DOHH2 (cell line): ENCODE measurements around the gene STARD13.

Source experiments
- H3F3A ChIP-seq: fragments of 200-600 bp; sonication (generic), shearing (Covaris generic); 2 replicates; pipeline ENCODE4 v1.6.0; 2016; ENCODE audit warnings: antibody characterized with exemption, mild to moderate bottlenecking; ENCODE audit not compliant: control insufficient read depth, insufficient read depth
- H3K27ac ChIP-seq: fragments of 200-600 bp; sonication (generic); 2 replicates; pipeline ENCODE4 v1.5.1; 2014; ENCODE audit warnings: low read depth, mild to moderate bottlenecking, low read length, moderate library complexity
- H3K27me3 ChIP-seq: fragments of 200-600 bp; sonication (generic); 2 replicates; pipeline ENCODE4 v1.6.1; 2014; ENCODE audit warnings: mild to moderate bottlenecking, low read length, mixed read lengths; ENCODE audit not compliant: control insufficient read depth
- H3K36me3 ChIP-seq: fragments of 200-600 bp; sonication (generic); 2 replicates; pipeline ENCODE4 v1.6.1; 2014; ENCODE audit warnings: mild to moderate bottlenecking, low read length, moderate library complexity, mixed read lengths; ENCODE audit not compliant: control insufficient read depth
- H3K4me1 ChIP-seq: fragments of 200-600 bp; sonication (generic); 2 replicates; pipeline ENCODE4 v1.6.1; 2014; ENCODE audit warnings: mild to moderate bottlenecking, low read length, mixed read lengths; ENCODE audit not compliant: control insufficient read depth
- H3K4me2 ChIP-seq: fragments of 200-600 bp; sonication (generic); 2 replicates; pipeline ENCODE4 v1.6.0; 2014; ENCODE audit warnings: mild to moderate bottlenecking, low read length, moderate library complexity
- H3K4me3 ChIP-seq: fragments of 200-600 bp; sonication (generic); 2 replicates; pipeline ENCODE4 v1.5.1; 2014; ENCODE audit warnings: mild to moderate bottlenecking, low read length, mixed read lengths
- H3K79me2 ChIP-seq: fragments of 200-600 bp; sonication (generic); 2 replicates; pipeline ENCODE4 v1.6.1; 2014; ENCODE audit warnings: mild to moderate bottlenecking, low read length, mixed read lengths; ENCODE audit not compliant: control insufficient read depth
- H3K9me2 ChIP-seq: fragments of 200-600 bp; sonication (generic); replicated peaks from 2 replicates; pipeline ENCODE4 v1.6.1; 2014; ENCODE audit warnings: mild to moderate bottlenecking, low read length, mixed read lengths; ENCODE audit not compliant: control insufficient read depth
- H3K9me3 ChIP-seq: fragments of 200-600 bp; sonication (generic); 2 replicates; pipeline ENCODE4 v1.6.1; 2014; ENCODE audit warnings: antibody characterized with exemption, low read length, mixed read lengths; ENCODE audit not compliant: control insufficient read depth, insufficient read depth
- H4K20me1 ChIP-seq: fragments of 200-600 bp; sonication (generic); 2 replicates; pipeline ENCODE4 v1.6.0; 2014; ENCODE audit warnings: low read depth, mild to moderate bottlenecking, antibody characterized with exemption, low read length, moderate library complexity; ENCODE audit not compliant: control insufficient read depth, insufficient read depth
- EZH2phosphoT487 ChIP-seq: fragments of 200-600 bp; sonication (generic); IDR thresholded peaks from 2 replicates; pipeline ENCODE4 v1.6.1; 2017; ENCODE audit warnings: borderline replicate concordance, mild to moderate bottlenecking, antibody characterized with exemption, low read length, moderate library complexity, mixed read lengths
- TF ChIP-seq, protein P1 (sequence below): fragments of 200-600 bp; sonication (generic); IDR thresholded peaks from one replicate; pipeline ENCODE4 v1.5.1; 2014; ENCODE audit warnings: antibody characterized with exemption, mild to moderate bottlenecking, low read depth, low read length; ENCODE audit not compliant: poor library complexity, severe bottlenecking

Gene STARD13

DNA sequence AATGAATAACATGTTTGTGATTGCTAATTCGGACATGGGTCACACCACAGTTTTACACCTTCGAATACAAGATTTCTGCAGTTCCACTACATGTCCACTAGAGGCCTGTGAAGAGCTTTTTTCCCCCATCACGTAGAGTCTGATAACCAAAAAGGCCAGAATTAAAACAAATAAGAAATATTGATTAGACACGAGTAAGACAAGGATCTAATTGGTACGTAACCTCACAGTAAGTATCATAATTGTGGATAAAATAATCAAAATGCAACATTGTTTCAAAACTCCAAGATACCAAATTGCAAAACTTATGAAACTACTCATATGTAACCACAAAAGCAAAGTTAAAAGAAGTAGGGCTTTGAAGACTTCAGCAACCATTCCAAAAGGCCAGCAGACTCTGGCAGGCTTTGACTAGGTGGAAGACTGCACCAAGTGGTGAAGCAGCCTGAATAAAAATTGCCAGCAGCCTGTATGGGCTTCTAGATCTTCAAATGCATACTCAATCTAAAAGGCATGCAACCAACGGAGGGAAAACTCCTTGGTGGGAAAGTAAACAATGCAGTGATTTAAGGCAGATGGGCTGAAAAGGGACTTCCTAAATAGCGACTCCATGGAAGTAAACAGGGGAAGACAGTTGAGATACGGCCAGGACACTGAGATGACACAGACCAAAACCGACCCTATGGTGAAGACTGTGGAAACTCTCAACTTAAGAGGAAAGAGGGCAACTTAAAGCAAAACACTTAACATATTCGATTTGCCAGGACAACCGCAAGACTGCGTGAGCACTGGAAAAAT lies 56.7 kb downstream of the STARD13 start:
- H3K27ac ChIP-seq = no peak overlapping the region

DNA sequence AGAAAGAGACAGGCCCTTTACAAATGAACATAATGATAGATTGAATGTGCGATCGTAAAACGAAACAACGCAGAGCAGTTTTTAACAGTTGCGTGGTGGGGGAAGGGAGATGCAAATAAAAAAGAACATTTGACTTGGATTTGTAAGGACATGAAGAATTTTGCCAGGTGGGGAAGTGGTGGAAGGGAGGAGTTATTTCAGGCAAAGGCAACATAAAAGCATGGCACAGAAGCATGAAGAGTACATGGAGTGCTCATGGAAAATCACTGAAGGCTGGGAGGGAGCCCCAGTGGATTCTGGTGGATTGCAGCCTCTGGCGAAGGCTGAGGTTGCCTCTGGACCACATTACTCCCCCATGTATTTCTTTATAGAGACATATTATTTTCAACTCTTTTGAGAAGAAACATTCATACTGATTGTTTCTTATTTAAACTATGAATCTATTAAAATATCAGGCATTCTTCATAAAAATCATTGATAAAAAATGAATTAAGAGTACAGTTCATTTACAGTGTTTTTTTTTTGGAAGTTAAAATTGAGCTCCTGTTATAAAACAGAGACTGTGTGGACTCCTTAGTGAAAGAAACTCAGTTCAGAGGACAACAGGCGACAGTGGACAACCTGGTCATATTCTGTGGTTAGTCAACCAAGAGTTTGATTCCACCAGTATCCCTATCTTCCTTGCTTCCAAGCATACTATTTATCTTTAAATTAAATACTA lies 57.5 kb downstream of the STARD13 start:
- no peaks in the 10 kb centered on the region for H3K9me2 ChIP-seq

More for the DNA sequence above, 56.7 kb downstream of the STARD13 start:
- no peaks in the 10 kb centered on the region for H3F3A ChIP-seq
- H3K36me3 ChIP-seq = no peaks in the 10 kb centered on the region
- TF ChIP-seq, protein P1, sequence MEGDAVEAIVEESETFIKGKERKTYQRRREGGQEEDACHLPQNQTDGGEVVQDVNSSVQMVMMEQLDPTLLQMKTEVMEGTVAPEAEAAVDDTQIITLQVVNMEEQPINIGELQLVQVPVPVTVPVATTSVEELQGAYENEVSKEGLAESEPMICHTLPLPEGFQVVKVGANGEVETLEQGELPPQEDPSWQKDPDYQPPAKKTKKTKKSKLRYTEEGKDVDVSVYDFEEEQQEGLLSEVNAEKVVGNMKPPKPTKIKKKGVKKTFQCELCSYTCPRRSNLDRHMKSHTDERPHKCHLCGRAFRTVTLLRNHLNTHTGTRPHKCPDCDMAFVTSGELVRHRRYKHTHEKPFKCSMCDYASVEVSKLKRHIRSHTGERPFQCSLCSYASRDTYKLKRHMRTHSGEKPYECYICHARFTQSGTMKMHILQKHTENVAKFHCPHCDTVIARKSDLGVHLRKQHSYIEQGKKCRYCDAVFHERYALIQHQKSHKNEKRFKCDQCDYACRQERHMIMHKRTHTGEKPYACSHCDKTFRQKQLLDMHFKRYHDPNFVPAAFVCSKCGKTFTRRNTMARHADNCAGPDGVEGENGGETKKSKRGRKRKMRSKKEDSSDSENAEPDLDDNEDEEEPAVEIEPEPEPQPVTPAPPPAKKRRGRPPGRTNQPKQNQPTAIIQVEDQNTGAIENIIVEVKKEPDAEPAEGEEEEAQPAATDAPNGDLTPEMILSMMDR = peak; percentile 74
- no peak for TF ChIP-seq EZH2phosphoT487
- no peak overlapping the region for H3K4me2 ChIP-seq
- H3K9me2 ChIP-seq = no peaks in the 10 kb centered on the region
- H3K27me3 ChIP-seq = no peaks in the 10 kb centered on the region
- H3K9me3 ChIP-seq = peaks cover 6% of the 10 kb centered on the region; the same call in 1 of the 2 replicates
- no peaks in the 10 kb centered on the region for H3K79me2 ChIP-seq
- H3K4me3 ChIP-seq = no peak overlapping the region
- no peaks in the 10 kb centered on the region for H3K4me1 ChIP-seq
- H4K20me1 ChIP-seq = no peaks in the 10 kb centered on the region

DNA sequence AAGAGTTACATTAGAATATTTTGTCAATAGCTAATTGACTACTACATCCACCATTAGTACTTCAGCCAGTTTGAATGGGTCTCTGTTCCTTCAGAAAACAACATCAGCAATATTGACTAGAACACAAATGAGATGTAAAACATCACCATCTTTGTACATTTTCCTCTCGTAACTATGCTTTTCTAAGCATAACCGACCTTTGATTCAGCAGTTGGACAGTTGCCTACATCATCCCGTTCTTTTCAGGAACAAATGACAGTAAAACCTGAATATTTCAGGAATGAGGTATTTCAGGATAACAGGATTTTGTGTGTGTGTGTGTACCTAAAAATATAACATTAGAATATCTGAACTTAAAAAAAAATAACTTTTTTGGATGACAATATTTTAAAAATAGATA lies 60.9 kb downstream of the STARD13 start:
- H3K4me2 ChIP-seq = no peak overlapping the region
- H3K27me3 ChIP-seq = no peaks in the 10 kb centered on the region
- no peaks in the 10 kb centered on the region for H3K36me3 ChIP-seq
- H3K4me3 ChIP-seq = no peak overlapping the region
- no peaks in the 10 kb centered on the region for H3K79me2 ChIP-seq
- H3K9me3 ChIP-seq = peaks cover 6% of the 10 kb centered on the region; the same call in 1 of the 2 replicates
- H3F3A ChIP-seq = no peaks in the 10 kb centered on the region
- H4K20me1 ChIP-seq = no peaks in the 10 kb centered on the region
- no peaks in the 10 kb centered on the region for H3K4me1 ChIP-seq
- H3K27ac ChIP-seq = no peak overlapping the region
- TF ChIP-seq EZH2phosphoT487 = no peak
- TF ChIP-seq, protein P1 = no peak
- H3K9me2 ChIP-seq = no peaks in the 10 kb centered on the region

More for the DNA sequence above, 57.5 kb downstream of the STARD13 start:
- peaks cover 6% of the 10 kb centered on the region; the same call in 1 of the 2 replicates for H3K9me3 ChIP-seq
- H3F3A ChIP-seq = no peaks in the 10 kb centered on the region
- H3K36me3 ChIP-seq = no peaks in the 10 kb centered on the region
- no peak overlapping the region for H3K27ac ChIP-seq
- no peak overlapping the region for H3K4me2 ChIP-seq
- H3K27me3 ChIP-seq = no peaks in the 10 kb centered on the region
- H4K20me1 ChIP-seq = no peaks in the 10 kb centered on the region
- H3K4me3 ChIP-seq = no peak overlapping the region
- no peaks in the 10 kb centered on the region for H3K4me1 ChIP-seq
- no peaks in the 10 kb centered on the region for H3K79me2 ChIP-seq
- no peak for TF ChIP-seq EZH2phosphoT487
- TF ChIP-seq, protein P1 = no peak
